Fibroblast of the conjunctiva (primary cell): ENCODE data around the gene STX16.

Experiments used
- DNase-seq: peaks from one replicate; pipeline ENCODE4 v3.0.0-alpha.2; 2010; ENCODE audit warnings: low read depth

The STX16 gene

GRCh38 chr20:58675641-58676040, 24.6 kb downstream of the STX16 start:
- DNase-seq, result no peak

- DNase-seq, result no peak
Measured at GRCh38 chr20:58676161-58676560, 25.1 kb downstream of the STX16 start.

GRCh38 chr20:58677079-58677604, 26.1 kb downstream of the STX16 start:
- no peak for DNase-seq

- no peak for DNase-seq
Measured at GRCh38 chr20:58677808-58678207, 26.7 kb downstream of the STX16 start.

GRCh38 chr20:58678806-58679205, 27.7 kb downstream of the STX16 start:
- no peak for DNase-seq

- DNase-seq, result no peak
Measured at GRCh38 chr20:58682656-58683531, 31.8 kb downstream of the STX16 start.

GRCh38 chr20:58684291-58684690, 33.2 kb downstream of the STX16 start:
- no peak for DNase-seq

- DNase-seq, result no peak
Measured at GRCh38 chr20:58685988-58686387, 34.9 kb downstream of the STX16 start.

GRCh38 chr20:58688414-58688813, 37.3 kb downstream of the STX16 start:
- no peak for DNase-seq

GRCh38 chr20:58688840-58689239, 37.8 kb downstream of the STX16 start:
- DNase-seq, result no peak

- DNase-seq, result no peak
Measured at GRCh38 chr20:58690396-58691135, 39.5 kb downstream of the STX16 start.

- no peak for DNase-seq
Measured at GRCh38 chr20:58691773-58692578, 40.9 kb downstream of the STX16 start.

- peak; percentile 51 for DNase-seq
Measured at GRCh38 chr20:58692579-58693225, 41.6 kb downstream of the STX16 start, which contains the start of gene NPEPL1. NPEPL1 (plus strand) TSS chr20:58692800; CDS start chr20:58692901, 101 bp downstream.

GRCh38 chr20:58693226-58694006, 42.3 kb downstream of the STX16 start:
- DNase-seq, result no peak

GRCh38 chr20:58694241-58695083, 43.4 kb downstream of the STX16 start:
- DNase-seq, result no peak

- DNase-seq, result no peak
Measured at GRCh38 chr20:58695084-58695722, 44.1 kb downstream of the STX16 start.

GRCh38 chr20:58695895-58696375, 44.9 kb downstream of the STX16 start:
- DNase-seq, result no peak

- DNase-seq, result no peak
Measured at GRCh38 chr20:58696411-58696961, 45.4 kb downstream of the STX16 start.
